ENCODE results near the gene FBXW8. TPM values are rescaled to one million over a fixed set of nuclear protein-coding genes. Genes with fewer than 3 reads are reported as not detected.

Gene FBXW8
- polyA plus RNA-seq, 1 donor (not counting 4 experiments of a cell fraction or from before 2014, with no cell fraction given) = 5.0 TPM

DNA sequence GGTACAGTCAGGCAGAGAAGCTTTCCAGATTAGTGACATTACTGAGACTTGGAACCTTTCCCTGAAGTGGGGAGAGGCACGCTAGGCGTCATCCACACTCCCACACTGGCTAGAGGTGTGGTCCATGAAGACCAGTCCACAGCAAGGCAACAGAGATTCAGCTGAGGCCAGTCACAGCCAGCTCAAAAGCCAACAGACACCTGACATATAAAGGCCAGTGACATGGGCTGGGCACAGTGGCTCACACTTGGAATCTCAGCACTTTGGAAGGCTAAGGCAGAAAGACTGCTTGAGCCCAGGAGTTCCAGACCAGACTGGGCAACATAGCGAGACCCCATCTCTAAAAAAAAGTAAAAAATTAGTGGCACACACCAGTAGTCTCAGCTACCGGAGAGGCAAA is 40.4 kb upstream of the FBXW8 start:
- H3K27ac ChIP-seq (ENCODE audit: control insufficient read depth, insufficient read depth, low read length) = no peak overlapping the region
- DNase-seq (ENCODE audit: low read depth, low spot score) (no peak), FAIRE-seq (no peak)
- H3K4me3 ChIP-seq (ENCODE audit: control insufficient read depth in 2 of 3, extremely low read depth in 1 of 3, insufficient read depth in 2 of 3, low read depth in 1 of 3, low read length in 3 of 3) = no peak overlapping the region
- no peak overlapping the region for H3K9ac ChIP-seq (ENCODE audit: control insufficient read depth, extremely low read depth, insufficient read depth, low read length)
- H3K27me3 ChIP-seq (ENCODE audit: control insufficient read depth, extremely low read depth, insufficient read depth, low read length) = no peaks in the 10 kb centered on the region
- dilution Hi-C loops (cut with MboI; ENCODE audit: extremely low pct_ligation_motif_present, low sequenced_read_pairs) = no loop called here
- H3K36me3 ChIP-seq (ENCODE audit: control insufficient read depth in 2 of 2, extremely low read depth in 1 of 2, insufficient read depth in 2 of 2, low read length in 2 of 2) = no peaks in the 10 kb centered on the region
- H3K4me2 ChIP-seq (ENCODE audit: control insufficient read depth, extremely low read depth, insufficient read depth, low read depth, low read length) = no peak overlapping the region
- no peaks in the 10 kb centered on the region for H4K20me1 ChIP-seq (ENCODE audit: control insufficient read depth, extremely low read depth, insufficient read depth, low read length)
- no peak overlapping the region for H2AFZ ChIP-seq (ENCODE audit: control insufficient read depth, low read length)
- H3K79me2 ChIP-seq (ENCODE audit: control insufficient read depth, insufficient read depth, low read length) = no peaks in the 10 kb centered on the region
- no peaks in the 10 kb centered on the region for H3K4me1 ChIP-seq (ENCODE audit: control insufficient read depth, extremely low read depth, insufficient read depth, low read length)
- H3K9me1 ChIP-seq (ENCODE audit: control insufficient read depth, extremely low read depth, insufficient read depth, low read length) = no peaks in the 10 kb centered on the region
- peaks cover 4% of the 10 kb centered on the region for H3K9me3 ChIP-seq (ENCODE audit: control insufficient read depth, low read depth, low read length)
- TF ChIP-seq EZH2 (IDR thresholded peaks at IDR 0.05; ENCODE audit: low read length) = no peak
- TF ChIP-seq, protein P1, sequence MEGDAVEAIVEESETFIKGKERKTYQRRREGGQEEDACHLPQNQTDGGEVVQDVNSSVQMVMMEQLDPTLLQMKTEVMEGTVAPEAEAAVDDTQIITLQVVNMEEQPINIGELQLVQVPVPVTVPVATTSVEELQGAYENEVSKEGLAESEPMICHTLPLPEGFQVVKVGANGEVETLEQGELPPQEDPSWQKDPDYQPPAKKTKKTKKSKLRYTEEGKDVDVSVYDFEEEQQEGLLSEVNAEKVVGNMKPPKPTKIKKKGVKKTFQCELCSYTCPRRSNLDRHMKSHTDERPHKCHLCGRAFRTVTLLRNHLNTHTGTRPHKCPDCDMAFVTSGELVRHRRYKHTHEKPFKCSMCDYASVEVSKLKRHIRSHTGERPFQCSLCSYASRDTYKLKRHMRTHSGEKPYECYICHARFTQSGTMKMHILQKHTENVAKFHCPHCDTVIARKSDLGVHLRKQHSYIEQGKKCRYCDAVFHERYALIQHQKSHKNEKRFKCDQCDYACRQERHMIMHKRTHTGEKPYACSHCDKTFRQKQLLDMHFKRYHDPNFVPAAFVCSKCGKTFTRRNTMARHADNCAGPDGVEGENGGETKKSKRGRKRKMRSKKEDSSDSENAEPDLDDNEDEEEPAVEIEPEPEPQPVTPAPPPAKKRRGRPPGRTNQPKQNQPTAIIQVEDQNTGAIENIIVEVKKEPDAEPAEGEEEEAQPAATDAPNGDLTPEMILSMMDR (optimal IDR thresholded peaks at IDR 0.05 in 1 of 3, IDR thresholded peaks at IDR 0.05 in 1 of 3, conservative IDR thresholded peaks at IDR 0.05 in 1 of 3; ENCODE audit: extremely low read depth in 1 of 3, insufficient read depth in 2 of 3, low read length in 3 of 3) = no peak

DNA sequence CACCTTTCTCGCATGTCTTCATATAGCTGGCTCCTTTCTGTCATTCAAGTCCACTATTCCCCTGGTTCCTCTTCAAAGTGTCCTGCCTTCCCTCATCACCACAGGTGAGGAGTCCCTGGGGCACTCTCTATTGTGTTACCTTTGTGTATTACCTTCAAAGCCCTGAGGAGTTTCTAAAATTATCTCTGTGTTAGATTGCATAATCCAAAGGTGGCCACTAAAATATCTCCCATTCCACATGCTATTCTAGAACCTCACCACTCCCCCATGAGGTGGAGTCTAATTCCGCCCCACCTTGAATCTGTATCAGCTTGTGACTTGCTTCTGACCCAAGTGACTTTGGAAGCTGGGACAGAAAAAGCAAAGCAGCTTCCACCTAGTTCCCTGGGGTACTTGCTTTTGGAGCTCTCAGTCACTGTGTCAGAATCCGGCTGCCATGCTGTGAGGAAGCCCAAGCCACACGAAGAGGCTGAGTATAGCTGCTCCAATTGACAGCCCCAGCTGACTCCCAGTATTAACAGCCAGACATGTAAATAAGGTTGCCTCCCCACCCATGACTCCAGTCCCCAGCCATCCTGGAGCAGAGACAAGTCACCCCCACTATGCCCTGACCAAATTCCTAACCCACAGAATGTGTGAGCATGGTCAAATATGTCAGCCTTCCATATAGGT is 36.3 kb upstream of the FBXW8 start:
- FAIRE-seq (no peak), DNase-seq (ENCODE audit: low read depth, low spot score) (no peak)
- Histone ChIP-seq H3K36me3 (ENCODE audit: control insufficient read depth in 2 of 2, extremely low read depth in 1 of 2, insufficient read depth in 2 of 2, low read length in 2 of 2) (no peaks in the 10 kb centered on the region), H3K4me1 (ENCODE audit: control insufficient read depth, extremely low read depth, insufficient read depth, low read length) (peaks cover 3% of the 10 kb centered on the region), H3K4me2 (ENCODE audit: control insufficient read depth, extremely low read depth, insufficient read depth, low read depth, low read length) (no peak overlapping the region), H3K9ac (ENCODE audit: control insufficient read depth, extremely low read depth, insufficient read depth, low read length) (no peak overlapping the region), H4K20me1 (ENCODE audit: control insufficient read depth, extremely low read depth, insufficient read depth, low read length) (no peaks in the 10 kb centered on the region), H3K27me3 (ENCODE audit: control insufficient read depth, extremely low read depth, insufficient read depth, low read length) (peaks cover 10% of the 10 kb centered on the region), H3K79me2 (ENCODE audit: control insufficient read depth, insufficient read depth, low read length) (no peaks in the 10 kb centered on the region), H3K27ac (ENCODE audit: control insufficient read depth, insufficient read depth, low read length) (no peak overlapping the region), H3K4me3 (ENCODE audit: control insufficient read depth in 2 of 3, extremely low read depth in 1 of 3, insufficient read depth in 2 of 3, low read depth in 1 of 3, low read length in 3 of 3) (no peak overlapping the region), H3K9me1 (ENCODE audit: control insufficient read depth, extremely low read depth, insufficient read depth, low read length) (no peaks in the 10 kb centered on the region), H3K9me3 (ENCODE audit: control insufficient read depth, low read depth, low read length) (peaks cover 4% of the 10 kb centered on the region), H2AFZ (ENCODE audit: control insufficient read depth, low read length) (no peak overlapping the region)
- dilution Hi-C loops (cut with MboI; ENCODE audit: extremely low pct_ligation_motif_present, low sequenced_read_pairs) = no loop called here
- no peak for TF ChIP-seq EZH2 (IDR thresholded peaks at IDR 0.05; ENCODE audit: low read length)
- TF ChIP-seq, protein P1 (optimal IDR thresholded peaks at IDR 0.05 in 1 of 3, IDR thresholded peaks at IDR 0.05 in 1 of 3, conservative IDR thresholded peaks at IDR 0.05 in 1 of 3; ENCODE audit: extremely low read depth in 1 of 3, insufficient read depth in 2 of 3, low read length in 3 of 3) = no peak

All from keratinocyte (primary cell).